HuH-7.5 (cell line): ENCODE measurements around the gene HLA-DQA2.
A peak's percentile ranks its signal among the peaks of the same experiment; 100 is the strongest.
"Not testable (repeated sequence)": the region's sequence is repeated elsewhere in the genome, so short reads cannot be mapped to it uniquely, and the experiment has no call there.

ENCODE experiments used
- DNase-seq: peaks from one replicate; pipeline ENCODE4 v3.0.0; 2011; ENCODE audit warnings: low spot score

Gene HLA-DQA2

DNA sequence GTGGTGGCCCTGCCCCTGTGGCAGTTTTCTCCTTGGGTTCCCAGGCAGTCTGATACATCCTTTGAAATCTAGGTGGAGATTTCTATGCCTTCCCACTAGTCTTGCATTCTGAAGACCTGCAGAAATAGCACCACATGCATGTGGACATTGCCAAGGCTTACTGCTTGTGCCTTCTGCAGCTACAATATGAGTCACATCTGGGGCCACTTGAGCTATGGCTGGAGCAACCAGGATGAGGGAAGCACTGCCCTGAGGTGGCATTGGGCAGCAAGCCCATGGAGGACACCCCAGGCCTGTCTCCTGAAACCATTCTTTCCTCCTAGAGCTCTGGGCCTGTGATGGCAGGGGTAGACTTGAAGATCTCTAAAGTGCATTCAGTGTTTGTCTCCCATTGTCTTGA, 37.8 kb downstream of the HLA-DQA2 start:
- DNase-seq = no peak

DNA sequence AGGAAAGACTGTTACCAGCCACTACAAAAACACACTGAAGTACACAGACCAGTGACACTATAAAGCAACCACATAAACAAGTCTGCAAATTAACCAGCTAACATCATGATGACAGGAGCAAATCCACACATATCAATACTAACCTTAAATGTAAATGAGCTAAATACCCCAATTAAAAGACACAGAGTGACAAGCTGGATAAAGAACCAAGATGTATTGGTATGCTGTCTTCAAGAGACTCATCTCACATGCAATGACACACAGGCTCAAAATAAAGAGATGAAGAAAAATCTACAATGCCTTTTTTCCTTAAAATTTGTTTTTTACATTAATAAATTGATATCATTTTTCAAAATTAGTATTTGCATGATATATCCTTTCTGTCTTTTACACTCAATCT, 41.7 kb downstream of the HLA-DQA2 start:
- DNase-seq = not testable (repeated sequence)

DNA sequence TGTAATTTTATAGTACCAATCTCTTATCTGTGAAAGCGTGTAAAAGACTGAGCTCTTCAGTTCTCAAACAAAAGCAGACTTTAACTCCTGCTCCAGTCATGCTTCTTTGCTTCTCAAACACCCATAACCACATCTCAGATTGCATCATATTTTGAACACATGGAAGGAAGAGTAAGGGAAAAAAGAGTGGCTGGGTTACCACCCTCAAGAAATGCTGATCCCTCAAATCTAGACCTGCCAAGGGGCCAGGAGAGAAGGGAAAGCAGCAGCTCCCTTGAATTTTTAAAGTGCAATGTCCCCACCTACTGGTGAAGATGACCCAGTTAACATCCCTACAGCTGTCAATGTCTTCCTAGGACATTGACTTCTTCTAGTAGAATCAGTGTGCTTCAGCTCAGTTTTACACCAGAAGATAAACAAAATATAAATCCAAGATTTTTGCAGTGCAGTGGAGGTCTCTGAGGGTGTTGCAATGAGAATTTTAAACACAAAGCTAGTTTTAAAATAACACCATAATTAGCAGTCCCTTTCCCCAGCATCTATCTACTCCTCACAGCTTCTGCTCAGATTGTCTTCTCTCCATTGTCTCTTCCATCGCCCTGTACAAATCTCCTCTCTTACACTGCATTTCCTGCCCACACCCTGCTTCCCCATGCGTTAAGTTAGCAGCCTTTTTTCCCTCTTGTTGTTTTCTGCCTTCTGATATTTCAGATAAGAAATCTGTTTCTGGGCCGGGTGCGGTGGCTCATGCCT, 44.8 kb downstream of the HLA-DQA2 start:
- DNase-seq = peak; percentile 7

DNA sequence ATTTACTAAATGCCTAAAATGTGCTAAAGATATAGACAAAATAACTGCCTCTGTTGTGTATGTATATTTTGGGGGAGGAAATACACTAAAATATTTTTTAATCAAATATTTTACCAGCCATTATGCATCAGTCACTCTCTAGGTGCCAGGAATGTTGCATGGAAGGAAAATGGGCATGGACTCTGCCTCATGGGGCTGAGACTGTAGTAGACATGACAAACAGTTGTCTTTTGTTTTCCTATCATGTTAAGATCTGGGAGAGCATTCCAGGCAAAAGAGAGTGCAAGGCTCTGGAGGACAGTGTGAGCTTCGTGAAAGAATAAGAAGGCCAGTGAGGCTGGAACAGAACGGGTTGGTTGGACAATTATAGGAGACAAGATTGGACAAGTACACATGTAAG, 49.1 kb downstream of the HLA-DQA2 start:
- DNase-seq = no peak

DNA sequence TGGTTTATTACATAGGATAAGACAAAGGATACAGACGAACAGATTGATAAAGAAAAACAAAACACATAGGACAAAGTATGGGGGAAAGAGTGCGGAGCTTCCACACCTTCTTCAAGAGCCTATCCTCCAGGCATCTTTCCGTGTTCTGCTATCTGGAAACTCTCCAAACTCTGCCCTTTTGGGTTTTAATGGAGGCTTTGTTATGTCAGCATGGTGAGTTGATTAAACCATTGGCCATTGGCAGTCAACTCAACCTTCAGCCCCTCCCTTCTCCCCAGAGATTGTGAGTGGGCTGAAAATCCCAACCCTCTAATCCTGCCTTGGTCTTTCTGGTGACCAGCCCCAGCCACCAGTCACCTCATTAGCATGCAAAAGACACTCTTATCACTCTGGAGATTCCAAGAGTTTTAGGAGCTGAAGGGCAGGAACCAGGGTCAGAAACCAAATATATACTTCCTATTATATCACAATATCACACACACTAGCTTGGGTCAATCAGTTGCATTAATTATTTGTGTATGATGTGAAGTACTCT, 51.8 kb downstream of the HLA-DQA2 start:
- DNase-seq = no peak

DNA sequence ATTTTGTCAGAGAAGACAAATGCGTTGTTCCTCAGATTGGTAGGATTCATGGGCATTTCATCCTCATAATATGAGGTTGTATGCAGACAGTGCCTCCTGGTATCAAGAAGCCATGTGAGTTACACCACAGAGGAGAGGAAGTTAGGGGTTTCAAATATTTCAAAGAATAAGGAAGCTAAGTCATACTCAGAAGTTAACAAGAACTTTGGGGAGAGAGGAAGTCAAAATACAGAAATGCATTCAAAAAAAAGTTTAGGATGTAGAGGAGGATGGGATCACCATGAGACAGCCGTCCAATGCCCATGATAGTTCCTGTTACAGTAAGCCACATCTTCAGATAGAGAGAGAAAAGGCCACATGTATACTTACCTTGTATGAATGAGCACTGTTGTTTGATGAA, 53.3 kb downstream of the HLA-DQA2 start:
- DNase-seq = no peak
